Measurements from ENCODE around the gene PCDH9.

- TF ChIP-seq POLR2A (IDR thresholded peaks at IDR 0.05) (no peak), CTCF (IDR thresholded peaks at IDR 0.05) (no peak)
Observed at GRCh38 chr13:66704110-66704509, 526.0 kb downstream of the PCDH9 start.

All from suprapubic skin (tissue), 3 donors.